ENCODE data around the gene LARGE1. TPM values are rescaled to one million over a fixed set of nuclear protein-coding genes. Genes with fewer than 3 reads are reported as not detected.

LARGE1 gene
- total RNA-seq, 2 experiments from 2014 or later = 0.18 to 0.58 TPM

GRCh38 chr22:33650244-33650643, 270.0 kb downstream of the LARGE1 start:
- Mint-ChIP-seq H3K27ac (no peak overlapping the region), H3K9me3 (ENCODE audit: insufficient read depth) (peaks cover 33% of the 10 kb centered on the region), H3K36me3 (ENCODE audit: low read depth) (no peaks in the 10 kb centered on the region), H3K4me3 (no peak overlapping the region), H3K4me1 (ENCODE audit: low read depth) (no peaks in the 10 kb centered on the region), H3K27me3 (ENCODE audit: low read depth) (no peaks in the 10 kb centered on the region)
- ChIA-PET CTCF (no interaction called here), POLR2A (no interaction called here)
- DNase-seq = no peak
- no peak for ATAC-seq

- H3K36me3 Mint-ChIP-seq (ENCODE audit: low read depth) = no peaks in the 10 kb centered on the region
- no peaks in the 10 kb centered on the region for H3K4me1 Mint-ChIP-seq (ENCODE audit: low read depth)
- ATAC-seq = no peak
- H3K9me3 Mint-ChIP-seq (ENCODE audit: insufficient read depth) = peaks cover 39% of the 10 kb centered on the region
- no peak overlapping the region for H3K4me3 Mint-ChIP-seq
- no peaks in the 10 kb centered on the region for H3K27me3 Mint-ChIP-seq (ENCODE audit: low read depth)
- no peak for DNase-seq
- POLR2A ChIA-PET = no interaction called here
- CTCF ChIA-PET = no interaction called here
- no peak overlapping the region for H3K27ac Mint-ChIP-seq
Observed at GRCh38 chr22:33648478-33648877, 271.8 kb downstream of the LARGE1 start.

GRCh38 chr22:33640900-33641299, 279.4 kb downstream of the LARGE1 start:
- Mint-ChIP-seq H3K4me1 (ENCODE audit: low read depth) (no peaks in the 10 kb centered on the region), H3K9me3 (ENCODE audit: insufficient read depth) (peaks cover 21% of the 10 kb centered on the region), H3K27me3 (ENCODE audit: low read depth) (no peaks in the 10 kb centered on the region), H3K36me3 (ENCODE audit: low read depth) (no peaks in the 10 kb centered on the region), H3K4me3 (no peak overlapping the region), H3K27ac (no peak overlapping the region)
- ChIA-PET POLR2A (no interaction called here), CTCF (no interaction called here)
- no peak for ATAC-seq
- DNase-seq = no peak

- H3K4me3 Mint-ChIP-seq = no peak overlapping the region
- no peak overlapping the region for H3K27ac Mint-ChIP-seq
- no peaks in the 10 kb centered on the region for H3K36me3 Mint-ChIP-seq (ENCODE audit: low read depth)
- H3K27me3 Mint-ChIP-seq (ENCODE audit: low read depth) = no peaks in the 10 kb centered on the region
- ChIA-PET POLR2A (no interaction called here), CTCF (no interaction called here)
- H3K9me3 Mint-ChIP-seq (ENCODE audit: insufficient read depth) = peaks cover 14% of the 10 kb centered on the region
- ATAC-seq = no peak
- no peaks in the 10 kb centered on the region for H3K4me1 Mint-ChIP-seq (ENCODE audit: low read depth)
- no peak for DNase-seq
Observed at GRCh38 chr22:33639588-33640254, 280.6 kb downstream of the LARGE1 start.

GRCh38 chr22:33635766-33636165, 284.5 kb downstream of the LARGE1 start:
- H3K4me3 Mint-ChIP-seq = no peak overlapping the region
- ATAC-seq = no peak
- H3K27me3 Mint-ChIP-seq (ENCODE audit: low read depth) = no peaks in the 10 kb centered on the region
- no peak for DNase-seq
- no peaks in the 10 kb centered on the region for H3K4me1 Mint-ChIP-seq (ENCODE audit: low read depth)
- CTCF ChIA-PET = no interaction called here
- H3K9me3 Mint-ChIP-seq (ENCODE audit: insufficient read depth) = peaks cover 10% of the 10 kb centered on the region
- no peak overlapping the region for H3K27ac Mint-ChIP-seq
- POLR2A ChIA-PET = no interaction called here
- no peaks in the 10 kb centered on the region for H3K36me3 Mint-ChIP-seq (ENCODE audit: low read depth)

GRCh38 chr22:33631777-33632176, 288.5 kb downstream of the LARGE1 start:
- no peak for ATAC-seq
- Mint-ChIP-seq H3K4me3 (no peak overlapping the region), H3K4me1 (ENCODE audit: low read depth) (no peaks in the 10 kb centered on the region), H3K27ac (no peak overlapping the region), H3K9me3 (ENCODE audit: insufficient read depth) (peaks cover 6% of the 10 kb centered on the region), H3K36me3 (ENCODE audit: low read depth) (no peaks in the 10 kb centered on the region), H3K27me3 (ENCODE audit: low read depth) (no peaks in the 10 kb centered on the region)
- no peak for DNase-seq
- CTCF ChIA-PET = no interaction called here
- POLR2A ChIA-PET = no interaction called here

- DNase-seq (no peak), ATAC-seq (no peak)
- Mint-ChIP-seq H3K4me1 (ENCODE audit: low read depth) (no peaks in the 10 kb centered on the region), H3K36me3 (ENCODE audit: low read depth) (no peaks in the 10 kb centered on the region), H3K27me3 (ENCODE audit: low read depth) (no peaks in the 10 kb centered on the region), H3K27ac (no peak overlapping the region), H3K4me3 (no peak overlapping the region), H3K9me3 (ENCODE audit: insufficient read depth) (peaks cover 11% of the 10 kb centered on the region)
- CTCF ChIA-PET = no interaction called here
- POLR2A ChIA-PET = no interaction called here
Observed at GRCh38 chr22:33625959-33626358, 294.3 kb downstream of the LARGE1 start.

- DNase-seq = no peak
- H3K9me3 Mint-ChIP-seq (ENCODE audit: insufficient read depth) = peaks cover 15% of the 10 kb centered on the region
- ChIA-PET CTCF (no interaction called here), POLR2A (no interaction called here)
- H3K27ac Mint-ChIP-seq = no peak overlapping the region
- no peaks in the 10 kb centered on the region for H3K27me3 Mint-ChIP-seq (ENCODE audit: low read depth)
- H3K4me3 Mint-ChIP-seq = no peak overlapping the region
- H3K36me3 Mint-ChIP-seq (ENCODE audit: low read depth) = no peaks in the 10 kb centered on the region
- ATAC-seq = no peak
- H3K4me1 Mint-ChIP-seq (ENCODE audit: low read depth) = no peaks in the 10 kb centered on the region
Observed at GRCh38 chr22:33620085-33620484, 300.2 kb downstream of the LARGE1 start.

GRCh38 chr22:33606504-33606903, 313.8 kb downstream of the LARGE1 start:
- ChIA-PET CTCF (no interaction called here), POLR2A (no interaction called here)
- H3K4me3 Mint-ChIP-seq = no peak overlapping the region
- H3K4me1 Mint-ChIP-seq (ENCODE audit: low read depth) = no peaks in the 10 kb centered on the region
- H3K9me3 Mint-ChIP-seq (ENCODE audit: insufficient read depth) = no peaks in the 10 kb centered on the region
- ATAC-seq = no peak
- H3K36me3 Mint-ChIP-seq (ENCODE audit: low read depth) = no peaks in the 10 kb centered on the region
- no peak for DNase-seq
- H3K27ac Mint-ChIP-seq = no peak overlapping the region
- no peaks in the 10 kb centered on the region for H3K27me3 Mint-ChIP-seq (ENCODE audit: low read depth)

GRCh38 chr22:33605666-33606065, 314.6 kb downstream of the LARGE1 start:
- no peak for ATAC-seq
- no peak for DNase-seq
- Mint-ChIP-seq H3K27me3 (ENCODE audit: low read depth) (no peaks in the 10 kb centered on the region), H3K36me3 (ENCODE audit: low read depth) (no peaks in the 10 kb centered on the region), H3K4me3 (no peak overlapping the region), H3K9me3 (ENCODE audit: insufficient read depth) (no peaks in the 10 kb centered on the region), H3K27ac (no peak overlapping the region), H3K4me1 (ENCODE audit: low read depth) (no peaks in the 10 kb centered on the region)
- ChIA-PET POLR2A (no interaction called here), CTCF (no interaction called here)

- POLR2A ChIA-PET = no interaction called here
- Mint-ChIP-seq H3K27ac (no peak overlapping the region), H3K36me3 (ENCODE audit: low read depth) (no peaks in the 10 kb centered on the region), H3K9me3 (ENCODE audit: insufficient read depth) (peaks cover 4% of the 10 kb centered on the region), H3K27me3 (ENCODE audit: low read depth) (no peaks in the 10 kb centered on the region), H3K4me3 (no peak overlapping the region), H3K4me1 (ENCODE audit: low read depth) (no peaks in the 10 kb centered on the region)
- DNase-seq (no peak), ATAC-seq (no peak)
- CTCF ChIA-PET = no interaction called here
Observed at GRCh38 chr22:33605221-33605620, 315.1 kb downstream of the LARGE1 start.

GRCh38 chr22:33601062-33601461, 319.2 kb downstream of the LARGE1 start:
- POLR2A ChIA-PET = no interaction called here
- Mint-ChIP-seq H3K9me3 (ENCODE audit: insufficient read depth) (peaks cover 4% of the 10 kb centered on the region), H3K27ac (no peak overlapping the region), H3K27me3 (ENCODE audit: low read depth) (no peaks in the 10 kb centered on the region), H3K36me3 (ENCODE audit: low read depth) (no peaks in the 10 kb centered on the region), H3K4me1 (ENCODE audit: low read depth) (no peaks in the 10 kb centered on the region), H3K4me3 (no peak overlapping the region)
- ATAC-seq (no peak), DNase-seq (no peak)
- CTCF ChIA-PET = no interaction called here

GRCh38 chr22:33600595-33600994, 319.7 kb downstream of the LARGE1 start:
- ChIA-PET POLR2A (no interaction called here), CTCF (no interaction called here)
- peaks cover 4% of the 10 kb centered on the region for H3K9me3 Mint-ChIP-seq (ENCODE audit: insufficient read depth)
- no peaks in the 10 kb centered on the region for H3K4me1 Mint-ChIP-seq (ENCODE audit: low read depth)
- H3K36me3 Mint-ChIP-seq (ENCODE audit: low read depth) = no peaks in the 10 kb centered on the region
- H3K4me3 Mint-ChIP-seq = no peak overlapping the region
- DNase-seq = no peak
- ATAC-seq = no peak
- no peaks in the 10 kb centered on the region for H3K27me3 Mint-ChIP-seq (ENCODE audit: low read depth)
- no peak overlapping the region for H3K27ac Mint-ChIP-seq
